ENCODE results near the gene TXK.

- TF ChIP-seq, protein P1, sequence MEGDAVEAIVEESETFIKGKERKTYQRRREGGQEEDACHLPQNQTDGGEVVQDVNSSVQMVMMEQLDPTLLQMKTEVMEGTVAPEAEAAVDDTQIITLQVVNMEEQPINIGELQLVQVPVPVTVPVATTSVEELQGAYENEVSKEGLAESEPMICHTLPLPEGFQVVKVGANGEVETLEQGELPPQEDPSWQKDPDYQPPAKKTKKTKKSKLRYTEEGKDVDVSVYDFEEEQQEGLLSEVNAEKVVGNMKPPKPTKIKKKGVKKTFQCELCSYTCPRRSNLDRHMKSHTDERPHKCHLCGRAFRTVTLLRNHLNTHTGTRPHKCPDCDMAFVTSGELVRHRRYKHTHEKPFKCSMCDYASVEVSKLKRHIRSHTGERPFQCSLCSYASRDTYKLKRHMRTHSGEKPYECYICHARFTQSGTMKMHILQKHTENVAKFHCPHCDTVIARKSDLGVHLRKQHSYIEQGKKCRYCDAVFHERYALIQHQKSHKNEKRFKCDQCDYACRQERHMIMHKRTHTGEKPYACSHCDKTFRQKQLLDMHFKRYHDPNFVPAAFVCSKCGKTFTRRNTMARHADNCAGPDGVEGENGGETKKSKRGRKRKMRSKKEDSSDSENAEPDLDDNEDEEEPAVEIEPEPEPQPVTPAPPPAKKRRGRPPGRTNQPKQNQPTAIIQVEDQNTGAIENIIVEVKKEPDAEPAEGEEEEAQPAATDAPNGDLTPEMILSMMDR (conservative IDR thresholded peaks at IDR 0.05; ENCODE audit: low read depth in 2 of 2): no peak
- no peak for TF ChIP-seq EZH2 (IDR thresholded peaks at IDR 0.05; ENCODE audit: low read depth, unreplicated experiment)
- no peak for TF ChIP-seq JUNB (IDR thresholded peaks at IDR 0.05; ENCODE audit: unreplicated experiment)
- no peak for TF ChIP-seq ZNF114 (CRISPR knock-in tag; IDR thresholded peaks at IDR 0.05)
- no peak for TF ChIP-seq REST (IDR thresholded peaks at IDR 0.05; ENCODE audit: unreplicated experiment)
- TF ChIP-seq POLR2AphosphoS5 (IDR thresholded peaks at IDR 0.05; ENCODE audit: low read depth): no peak
- no peak for TF ChIP-seq CREB1 (CRISPR knock-in tag; IDR thresholded peaks at IDR 0.05; ENCODE audit: low read depth)
- TF ChIP-seq EZH2phosphoT487 (IDR thresholded peaks at IDR 0.05; ENCODE audit: unreplicated experiment): no peak
- no peak for TF ChIP-seq ZNF331 (CRISPR knock-in tag; IDR thresholded peaks at IDR 0.05; ENCODE audit: low read depth)
- TF ChIP-seq STAT1 (IDR thresholded peaks at IDR 0.05; ENCODE audit: unreplicated experiment): no peak
- TF ChIP-seq, protein P2, sequence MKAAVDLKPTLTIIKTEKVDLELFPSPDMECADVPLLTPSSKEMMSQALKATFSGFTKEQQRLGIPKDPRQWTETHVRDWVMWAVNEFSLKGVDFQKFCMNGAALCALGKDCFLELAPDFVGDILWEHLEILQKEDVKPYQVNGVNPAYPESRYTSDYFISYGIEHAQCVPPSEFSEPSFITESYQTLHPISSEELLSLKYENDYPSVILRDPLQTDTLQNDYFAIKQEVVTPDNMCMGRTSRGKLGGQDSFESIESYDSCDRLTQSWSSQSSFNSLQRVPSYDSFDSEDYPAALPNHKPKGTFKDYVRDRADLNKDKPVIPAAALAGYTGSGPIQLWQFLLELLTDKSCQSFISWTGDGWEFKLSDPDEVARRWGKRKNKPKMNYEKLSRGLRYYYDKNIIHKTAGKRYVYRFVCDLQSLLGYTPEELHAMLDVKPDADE (IDR thresholded peaks at IDR 0.05): no peak
Observed at GRCh38 chr4:48138936-48139335, 4.9 kb upstream of the TXK start.

Measured in GM23338 (cell line).